ENCODE data around the gene PTCH2.
"Not testable (repeated sequence)": the region's sequence is repeated elsewhere in the genome, so short reads cannot be mapped to it uniquely, and the experiment has no call there.

Gene PTCH2

DNA sequence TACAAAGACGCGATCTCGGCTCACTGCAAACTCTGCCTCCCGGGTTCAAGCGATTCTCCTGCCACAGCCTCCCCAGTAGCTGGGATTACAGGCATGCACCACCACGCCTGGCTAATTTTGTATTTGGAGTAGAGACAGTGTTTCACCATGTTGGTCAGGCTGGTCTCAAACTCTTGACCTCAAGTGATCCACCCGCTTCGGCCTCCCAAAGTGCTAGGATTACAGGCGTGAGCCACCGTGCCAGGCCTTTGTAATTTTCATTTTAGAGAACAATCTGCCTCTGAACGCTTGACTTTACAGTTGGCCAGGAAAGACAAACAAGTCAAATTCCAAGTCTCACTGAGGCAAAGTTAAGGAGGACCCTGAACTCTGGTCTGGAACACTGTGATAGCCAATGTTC is 4.8 kb downstream of the PTCH2 start:
- not testable (repeated sequence) for DNase-seq (ENCODE audit: low read depth, low spot score)

DNA sequence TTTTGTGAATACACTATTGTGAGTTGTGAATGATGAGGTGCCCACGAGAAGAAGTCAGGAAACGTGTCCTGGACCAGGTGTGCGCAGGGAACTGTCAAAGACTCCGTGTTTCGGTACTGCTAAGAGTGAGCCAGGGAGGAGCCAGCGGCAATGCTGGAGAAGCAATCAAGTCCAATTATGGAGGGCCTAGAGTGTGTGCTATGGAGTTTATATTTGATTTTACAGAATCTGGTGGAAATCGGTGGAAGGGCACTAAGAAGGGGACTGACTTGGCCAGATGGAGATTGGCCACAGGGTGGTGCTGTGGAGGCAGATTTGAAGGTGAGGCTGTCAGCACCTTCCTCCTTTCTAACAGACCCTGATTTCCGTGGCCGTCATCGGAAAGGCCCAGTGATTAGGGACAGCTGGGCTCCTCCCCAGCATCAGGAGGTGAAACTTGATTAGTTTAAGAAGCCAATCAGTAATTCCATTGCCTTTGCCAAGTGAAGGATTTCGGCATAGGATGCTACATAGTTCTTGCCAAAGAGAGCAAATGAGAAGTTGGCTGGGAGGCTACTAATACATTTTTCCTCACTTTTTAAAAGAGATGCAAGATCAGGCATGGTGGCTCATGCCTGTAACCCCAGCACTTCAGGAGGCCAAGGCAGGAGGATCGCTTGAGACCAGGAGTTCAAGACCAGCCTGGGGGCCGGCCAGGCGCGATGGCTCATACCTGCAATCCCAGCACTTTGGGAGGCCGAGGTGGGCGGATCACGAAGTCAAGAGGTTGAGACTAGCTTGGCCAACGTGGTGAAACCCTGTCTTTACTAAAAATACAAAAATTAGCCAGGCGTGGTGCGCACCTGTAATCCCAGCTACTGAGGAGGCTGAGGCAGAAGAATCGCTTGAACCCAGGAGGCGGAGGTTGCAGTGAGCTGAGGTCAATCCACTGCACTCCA is 7.0 kb downstream of the PTCH2 start:
- peak; percentile 66 for DNase-seq (ENCODE audit: low read depth, low spot score)

GRCh38 chr1:44834328-44834727 is 8.7 kb downstream of the PTCH2 start:
- no peak for DNase-seq (ENCODE audit: low read depth, low spot score)

DNA sequence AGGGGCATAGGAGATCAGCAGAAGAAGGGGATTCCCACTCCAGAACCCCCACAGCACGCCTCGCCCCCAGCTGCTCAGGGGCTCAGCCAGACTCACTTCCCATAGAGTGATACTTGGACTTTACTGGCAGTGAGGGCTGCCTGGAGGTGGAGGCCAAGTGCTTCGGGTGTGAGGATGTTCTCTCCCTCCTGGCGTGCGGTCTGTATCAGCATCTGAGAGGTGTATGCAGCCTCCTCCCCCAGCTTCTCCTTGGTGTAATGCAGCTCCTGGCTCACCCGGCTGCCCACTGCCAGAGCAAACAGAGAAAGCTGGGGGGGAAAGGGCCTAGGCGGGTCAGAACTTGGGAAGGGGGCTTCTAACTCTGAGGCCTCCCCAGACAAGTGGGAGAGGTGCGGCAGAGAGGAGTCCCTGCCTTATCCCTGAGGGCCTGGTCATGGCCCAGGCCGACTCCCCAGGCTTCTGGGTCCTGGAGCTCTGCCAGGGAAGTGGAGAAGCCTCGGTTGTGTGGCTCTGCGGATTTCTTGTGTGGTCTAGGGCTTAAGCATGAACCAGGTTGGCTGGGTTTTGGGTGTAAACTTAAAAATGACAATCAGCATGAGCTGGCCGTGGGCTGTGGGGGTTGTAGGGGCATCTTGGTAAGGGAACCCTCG is 10.9 kb downstream of the PTCH2 start:
- no peak for DNase-seq (ENCODE audit: low read depth, low spot score)

DNA sequence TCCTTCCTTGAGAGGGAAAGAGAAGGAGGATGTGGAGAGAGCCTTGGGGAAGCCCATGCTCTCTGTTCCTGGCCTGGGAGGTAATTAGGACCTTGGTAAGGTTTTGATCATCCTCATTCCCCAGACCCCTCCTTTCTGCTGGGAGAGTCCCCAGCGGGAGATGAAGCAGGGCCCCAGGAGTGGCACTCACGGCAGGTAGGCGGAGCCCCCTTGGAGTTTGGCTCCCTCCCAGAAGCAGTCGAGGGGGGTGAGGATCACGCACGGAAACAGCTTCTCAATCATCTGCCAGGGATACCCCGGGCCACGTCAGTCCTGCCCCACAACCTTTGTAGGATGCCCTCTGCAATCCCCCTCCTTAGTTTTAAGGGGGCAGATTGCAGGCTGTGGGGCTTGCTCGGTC is 11.5 kb downstream of the PTCH2 start:
- no peak for DNase-seq (ENCODE audit: low read depth, low spot score)

DNA sequence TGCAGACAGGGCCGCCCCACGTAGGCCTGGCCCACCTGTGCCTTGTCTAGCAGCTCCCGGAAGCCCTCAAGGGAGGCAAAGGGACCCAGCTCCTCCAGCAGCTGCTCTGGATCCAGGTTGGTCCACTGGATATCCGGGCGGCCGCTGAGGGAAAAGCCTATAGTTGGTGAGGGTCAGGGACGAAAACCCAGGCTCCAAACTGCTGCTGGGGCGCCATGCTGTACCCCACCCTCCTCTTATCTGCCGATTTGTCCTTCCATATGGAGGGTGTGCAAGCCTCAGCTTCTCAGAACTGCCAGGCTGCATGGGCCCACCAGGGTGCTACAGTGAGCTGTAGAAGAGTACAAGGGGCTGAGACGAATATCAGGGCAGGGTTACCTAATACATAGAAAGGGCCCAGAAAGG is 12.2 kb downstream of the PTCH2 start:
- no peak for DNase-seq (ENCODE audit: low read depth, low spot score)

DNA sequence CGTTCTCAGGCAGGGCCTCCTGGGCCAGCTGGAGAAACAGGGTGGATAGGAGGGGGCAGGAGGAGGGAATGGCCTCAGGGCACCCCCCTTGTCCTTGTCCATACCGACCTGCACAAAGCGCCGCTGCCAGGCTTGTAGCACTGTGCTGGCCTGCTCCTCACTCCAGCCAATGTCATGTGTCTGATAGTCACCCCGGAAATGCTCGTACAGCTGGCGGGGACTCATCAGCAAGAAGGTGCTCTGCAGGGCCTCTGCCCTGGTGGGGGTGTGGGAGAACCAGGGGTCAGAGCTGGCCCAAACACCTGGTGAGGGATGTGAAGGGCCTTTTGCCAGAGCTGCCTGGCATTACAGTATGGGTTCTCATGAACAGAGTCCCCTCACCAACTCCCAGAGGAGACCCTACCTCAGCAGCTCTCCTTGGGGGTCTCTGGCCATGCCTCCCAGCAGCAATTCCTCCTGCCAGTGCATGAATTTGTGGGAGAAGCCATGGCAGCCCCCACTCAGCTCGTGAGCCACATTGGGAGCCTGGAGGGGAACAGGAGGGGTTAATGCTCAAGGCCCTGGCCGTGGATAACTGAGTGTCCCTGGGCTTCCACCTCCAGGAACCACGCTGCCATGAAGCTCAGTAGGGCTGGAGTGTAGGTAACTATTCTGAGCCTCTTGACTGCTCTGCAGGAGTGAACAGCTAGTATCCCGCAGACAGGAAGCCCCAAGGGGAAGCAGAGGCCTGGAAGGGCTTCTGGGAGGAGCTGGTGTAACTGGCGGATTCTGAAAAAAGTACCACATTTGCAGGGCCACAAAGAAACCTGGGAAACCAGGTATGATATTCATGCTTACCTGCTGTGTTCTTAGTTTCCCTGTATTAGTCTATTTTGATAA is 13.3 kb downstream of the PTCH2 start:
- DNase-seq (ENCODE audit: low read depth, low spot score), result no peak

DNA sequence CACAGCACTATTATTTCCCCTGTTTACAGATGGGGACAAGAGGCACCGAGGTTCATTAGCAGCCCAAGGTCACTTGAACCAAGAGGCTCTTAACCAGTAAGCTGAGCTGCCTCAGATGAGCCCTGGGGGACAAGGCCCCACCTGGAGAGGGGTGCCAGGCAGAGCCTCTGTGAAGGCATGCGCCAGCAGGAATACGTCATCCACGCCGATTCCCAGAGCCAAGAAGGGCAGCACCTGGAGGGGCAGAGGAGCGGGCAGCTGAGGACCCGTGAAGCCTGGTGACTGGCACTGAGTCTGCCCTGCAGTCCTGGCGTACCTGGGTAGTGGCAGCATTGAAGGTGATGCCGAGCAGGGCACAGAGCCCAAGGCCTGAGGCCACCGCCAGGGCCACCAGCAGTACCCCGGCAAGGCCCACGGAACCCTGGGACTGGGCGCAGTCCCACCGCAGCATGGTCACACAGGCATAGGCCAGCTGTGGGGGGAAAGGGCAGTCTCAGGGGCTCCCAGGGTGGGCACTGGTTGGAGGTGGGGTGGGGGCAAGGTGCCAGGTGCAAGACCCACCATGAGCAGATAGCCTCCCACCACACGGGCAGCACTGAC is 14.1 kb downstream of the PTCH2 start:
- no peak for DNase-seq (ENCODE audit: low read depth, low spot score)

GRCh38 chr1:44828003-44828651 is 14.9 kb downstream of the PTCH2 start:
- DNase-seq (ENCODE audit: low read depth, low spot score), result no peak

- DNase-seq (ENCODE audit: low read depth, low spot score), result no peak
Measured at GRCh38 chr1:44827197-44828002, 15.7 kb downstream of the PTCH2 start.

- no peak for DNase-seq (ENCODE audit: low read depth, low spot score)
Measured at GRCh38 chr1:44826375-44827196, 16.5 kb downstream of the PTCH2 start.

DNA sequence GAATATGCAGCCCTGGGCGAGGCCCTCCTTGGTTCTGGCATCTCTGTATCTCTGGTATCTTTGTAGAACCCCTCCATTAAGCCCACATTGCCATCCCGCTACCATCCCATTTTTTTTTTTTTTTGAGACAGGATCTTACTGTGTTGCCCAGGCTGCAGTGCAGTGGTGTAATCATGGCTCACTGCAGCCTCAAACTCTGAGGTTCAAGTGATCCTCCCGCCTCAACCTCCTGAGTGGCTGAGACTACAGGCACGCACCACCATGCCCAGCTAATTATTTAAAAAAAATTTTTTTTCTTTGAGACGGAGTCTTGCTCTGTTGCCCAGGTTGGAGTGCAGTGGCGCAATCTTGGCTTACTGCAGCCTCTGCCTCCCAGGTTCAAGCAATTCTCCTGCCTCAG is 18.7 kb downstream of the PTCH2 start:
- not testable (repeated sequence) for DNase-seq (ENCODE audit: low read depth, low spot score)

DNA sequence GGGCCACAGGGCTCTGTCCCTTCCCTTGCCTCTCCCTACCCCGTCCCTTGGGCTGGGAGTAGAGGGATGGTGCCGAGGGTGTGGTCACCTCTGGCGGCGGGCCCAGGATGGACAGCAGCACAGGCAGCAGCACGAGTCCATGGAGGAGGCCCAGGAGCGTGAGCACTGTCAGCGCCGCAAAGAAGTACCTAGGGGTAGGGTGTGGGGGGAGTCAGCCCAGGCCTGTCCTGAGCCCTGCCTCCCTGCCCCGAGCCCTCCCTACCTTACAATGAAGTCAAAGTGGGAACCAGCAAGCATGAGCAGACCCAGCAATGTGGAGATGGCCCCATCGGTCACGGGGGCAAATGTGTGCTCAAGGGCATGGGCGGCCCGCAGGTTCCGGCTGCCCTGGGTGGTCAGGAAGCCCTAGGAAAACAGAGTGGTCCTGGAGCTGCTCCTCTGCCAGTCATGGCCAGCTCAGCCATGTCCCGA is 20.0 kb downstream of the PTCH2 start:
- DNase-seq (ENCODE audit: low read depth, low spot score), result no peak

DNA sequence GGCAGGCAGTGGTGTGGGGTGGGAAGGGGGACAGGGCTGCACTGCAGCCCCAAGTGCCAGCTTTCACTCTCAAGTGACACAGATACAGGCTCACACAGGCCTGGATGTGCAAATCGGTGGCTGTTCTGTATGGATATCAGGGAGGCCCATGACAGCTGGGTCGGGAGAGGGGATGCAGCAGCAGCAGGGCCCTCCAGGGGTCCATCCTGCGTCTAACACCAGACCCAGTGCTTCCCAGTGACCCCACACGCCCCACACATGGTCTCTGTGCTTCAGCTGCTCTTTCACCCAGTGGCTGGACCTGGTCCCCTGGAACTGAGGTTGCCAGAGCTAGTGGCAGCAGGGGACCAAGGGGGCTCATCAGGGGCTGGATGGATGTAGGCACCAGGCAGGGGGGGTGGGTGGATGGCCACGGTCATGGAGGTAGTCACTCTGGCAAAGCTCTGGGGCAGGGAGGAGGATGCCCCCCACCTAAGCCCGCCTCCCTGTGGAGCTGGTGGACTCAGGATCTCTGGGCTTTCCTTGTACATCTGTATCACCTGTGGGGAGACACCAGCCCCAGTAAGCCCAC is 20.8 kb downstream of the PTCH2 start:
- DNase-seq (ENCODE audit: low read depth, low spot score), result no peak

DNA sequence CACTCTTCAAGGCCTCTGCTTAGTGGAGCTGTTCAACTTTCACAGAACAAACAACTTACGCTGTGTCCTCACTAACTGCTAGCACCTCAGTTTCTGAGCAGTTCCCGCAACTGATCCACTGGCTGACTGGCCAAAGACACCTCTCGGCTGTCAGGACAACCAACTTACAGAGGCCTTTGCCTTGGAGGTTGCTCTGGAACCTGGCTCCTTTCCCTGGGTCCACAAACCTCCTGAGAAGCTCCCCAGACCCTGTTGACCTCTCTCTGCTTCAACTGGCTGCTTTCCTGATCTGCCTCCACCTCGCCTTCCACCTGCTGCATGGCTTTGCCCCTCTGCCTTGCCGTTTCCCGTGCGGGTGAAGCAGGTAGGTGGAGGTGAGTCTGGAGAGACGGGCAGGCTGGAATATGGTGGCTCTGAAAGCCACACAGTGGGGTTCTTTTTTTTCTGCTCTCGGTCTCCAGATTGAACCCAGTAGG is 21.8 kb downstream of the PTCH2 start:
- no peak for DNase-seq (ENCODE audit: low read depth, low spot score)

GRCh38 chr1:44820328-44821239 is 22.5 kb downstream of the PTCH2 start:
- DNase-seq (ENCODE audit: low read depth, low spot score), result no peak

DNA sequence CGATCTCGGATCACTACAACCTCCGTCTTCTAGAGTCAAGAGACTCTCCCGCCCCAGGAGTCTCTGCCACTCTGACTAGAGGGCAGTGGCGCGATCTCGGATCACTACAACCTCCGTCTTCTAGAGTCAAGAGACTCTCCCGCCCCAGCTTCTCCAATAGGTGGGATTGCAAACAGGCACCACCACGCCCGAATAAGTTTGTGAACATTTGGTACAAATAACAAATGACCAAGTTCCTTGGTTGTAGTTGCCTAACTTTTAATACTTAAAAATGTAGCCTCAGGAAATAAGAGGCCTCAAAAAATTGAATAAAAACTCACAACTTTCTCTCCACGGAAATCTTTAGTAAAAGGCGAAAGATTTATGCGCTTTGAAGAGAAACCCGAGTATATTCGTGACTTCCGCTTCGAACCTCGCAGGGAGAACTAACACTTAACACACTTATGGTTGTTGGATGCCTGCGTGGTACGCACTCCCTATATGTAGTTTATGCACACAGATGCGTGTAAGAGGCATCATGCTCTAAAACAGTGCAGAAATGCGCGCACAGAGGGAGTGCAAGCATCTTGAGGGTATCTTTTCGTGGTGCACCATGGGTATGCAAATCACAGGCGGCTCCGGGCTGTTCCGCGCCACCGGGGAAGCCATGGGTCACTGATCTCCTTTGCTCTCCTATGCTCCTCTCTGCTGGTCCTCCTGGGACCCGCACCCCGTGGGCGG is 23.3 kb downstream of the PTCH2 start:
- DNase-seq (ENCODE audit: low read depth, low spot score), result peak; percentile 65

Measured in activated CD4-positive, CD25-positive, alpha-beta regulatory T cell treated with anti-CD3 and anti-CD28 coated beads, Interleukin-2, amount 50 U/mL, for 16 hours (primary cell).